Uterus (tissue), 4 donors: Measurements from ENCODE around the gene USP9X. TPM values are rescaled to one million over a fixed set of nuclear protein-coding genes. Genes with fewer than 3 reads are reported as not detected.
A peak's percentile ranks its signal among the peaks of the same experiment; 100 is the strongest.
"Not testable (repeated sequence)": the region's sequence is repeated elsewhere in the genome, so short reads cannot be mapped to it uniquely, and the experiment has no call there.

Source experiments
- DNase-seq, 2 donors: peaks; one replicate each; pipeline ENCODE4 v3.0.0-alpha.2; 2019 to 2020
- H3K27ac ChIP-seq, 2 donors: fragments of 200-600 bp; sonication (generic); 1 replicate in 1 of 2; 2 replicates in 1 of 2; pipeline ENCODE4 v1.5.1; 2016 to 2018
- H3K27me3 ChIP-seq, 2 donors: fragments of 200-600 bp; sonication (generic); one replicate each; pipeline ENCODE4 v1.5.1; 2018 to 2019; ENCODE audit warnings: control low read depth in 1 of 2
- H3K36me3 ChIP-seq, 2 donors: fragments of 200-600 bp; sonication (generic); one replicate each; pipeline ENCODE4 v1.5.1; 2019; ENCODE audit warnings: control low read depth in 1 of 2
- H3K4me1 ChIP-seq, 2 donors: fragments of 200-600 bp; sonication (generic); one replicate each; pipeline ENCODE4 v1.5.1; 2018 to 2019; ENCODE audit warnings: control low read depth in 1 of 2
- H3K4me3 ChIP-seq, 2 donors: fragments of 200-600 bp; sonication (generic); 1 replicate in 1 of 2; 2 replicates in 1 of 2; pipeline ENCODE4 v1.5.1; 2018 to 2019; ENCODE audit warnings: mild to moderate bottlenecking in 1 of 2
- H3K9me3 ChIP-seq, 2 donors: fragments of 200-600 bp; sonication (generic); one replicate each; pipeline ENCODE4 v1.5.1; 2019; ENCODE audit warnings: control low read depth in 1 of 2
- POLR2A ChIP-seq, 2 donors: fragments of 450-650 bp; IDR thresholded peaks; one replicate each; pipeline ENCODE4 v1.6.1; 2016; ENCODE audit warnings: antibody characterized with exemption in 2 of 2, mild to moderate bottlenecking in 1 of 2, moderate library complexity in 1 of 2
- intact Hi-C: fragments of 100-400 bp; cut with DNase I; formaldehyde crosslinking; loops from one replicate; pipeline ENCODE4 v1.15.1; 2023; ENCODE audit warnings: low total_unique reads
- total RNA-seq, 4 donors: library from RNA; depleted of rRNA in 3 of 4; stranded (reverse); fragments of >200 nt in 3 of 4; gene quantifications; one replicate each; pipeline versions ENCODE4 v1.1.0 to v1.2.4, GENCODE V29; 2014 to 2023
- TF ChIP-seq, protein P1 (sequence below), 4 experiments: fragments of 200-600 bp in 2 of 4; fragments of 450-650 bp in 2 of 4; sonication (generic) in 2 of 4; IDR thresholded peaks; one replicate each; pipeline ENCODE4 v1.5.1; 2016 to 2019; ENCODE audit warnings: antibody characterized with exemption in 4 of 4, mild to moderate bottlenecking in 2 of 4, moderate library complexity in 1 of 4
- donor health status: DM: yes; HTN: yes; CAD: no.

The USP9X gene
- total RNA-seq, 4 donors from 2014 or later: 32.1 to 167 (median 78.7) TPM

DNA sequence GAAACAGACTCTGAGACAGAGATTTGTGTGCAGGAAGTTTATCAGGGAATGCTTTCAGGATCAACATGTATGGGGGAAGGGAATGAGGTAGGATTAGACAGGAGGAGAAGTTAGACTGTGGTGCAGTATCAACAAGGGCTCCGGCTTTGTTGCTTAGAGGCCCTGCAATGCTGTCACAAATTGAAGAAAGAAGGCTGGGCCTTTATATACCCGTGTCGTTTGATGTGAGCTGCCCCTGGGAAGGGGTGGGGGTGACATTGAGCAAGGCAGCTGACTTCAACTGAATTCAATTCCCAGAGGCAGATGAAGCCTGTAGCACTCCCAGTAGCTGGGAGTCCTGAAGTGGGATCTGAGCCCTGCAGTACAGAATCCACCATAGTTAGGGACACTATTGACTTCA is 29.5 kb upstream of the USP9X start:
- no peak for DNase-seq
- Histone ChIP-seq H3K27me3 (peaks cover 0 to 9% of the 10 kb centered on the region in 2 donors), H3K27ac (no peak overlapping the region), H3K9me3 (no peaks in the 10 kb centered on the region), H3K4me3 (no peak overlapping the region), H3K36me3 (no peaks in the 10 kb centered on the region), H3K4me1 (no peaks in the 10 kb centered on the region)
- TF ChIP-seq, protein P1, sequence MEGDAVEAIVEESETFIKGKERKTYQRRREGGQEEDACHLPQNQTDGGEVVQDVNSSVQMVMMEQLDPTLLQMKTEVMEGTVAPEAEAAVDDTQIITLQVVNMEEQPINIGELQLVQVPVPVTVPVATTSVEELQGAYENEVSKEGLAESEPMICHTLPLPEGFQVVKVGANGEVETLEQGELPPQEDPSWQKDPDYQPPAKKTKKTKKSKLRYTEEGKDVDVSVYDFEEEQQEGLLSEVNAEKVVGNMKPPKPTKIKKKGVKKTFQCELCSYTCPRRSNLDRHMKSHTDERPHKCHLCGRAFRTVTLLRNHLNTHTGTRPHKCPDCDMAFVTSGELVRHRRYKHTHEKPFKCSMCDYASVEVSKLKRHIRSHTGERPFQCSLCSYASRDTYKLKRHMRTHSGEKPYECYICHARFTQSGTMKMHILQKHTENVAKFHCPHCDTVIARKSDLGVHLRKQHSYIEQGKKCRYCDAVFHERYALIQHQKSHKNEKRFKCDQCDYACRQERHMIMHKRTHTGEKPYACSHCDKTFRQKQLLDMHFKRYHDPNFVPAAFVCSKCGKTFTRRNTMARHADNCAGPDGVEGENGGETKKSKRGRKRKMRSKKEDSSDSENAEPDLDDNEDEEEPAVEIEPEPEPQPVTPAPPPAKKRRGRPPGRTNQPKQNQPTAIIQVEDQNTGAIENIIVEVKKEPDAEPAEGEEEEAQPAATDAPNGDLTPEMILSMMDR (IDR thresholded peaks at IDR 0.05): no peak
- TF ChIP-seq POLR2A (IDR thresholded peaks at IDR 0.05): no peak
- intact Hi-C loops: no loop called here

DNA sequence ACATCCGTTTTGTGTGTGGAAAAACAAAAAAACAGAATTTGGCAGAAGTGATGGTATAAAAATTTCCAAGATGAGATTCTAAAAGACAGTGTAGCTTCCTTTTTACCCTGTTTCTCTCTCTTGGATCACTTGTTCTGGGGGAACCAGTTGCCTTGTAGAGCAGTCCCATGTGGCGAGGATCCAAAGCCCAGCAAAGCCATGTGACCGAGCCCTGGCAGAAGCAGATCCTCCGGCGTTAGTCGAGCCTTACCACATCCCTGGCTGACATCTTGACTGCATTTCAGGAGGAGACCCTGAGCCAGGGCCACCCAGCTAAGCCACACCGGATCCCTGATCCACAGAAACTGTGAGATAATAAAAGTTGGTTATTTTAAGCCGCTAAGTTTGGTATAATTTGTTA is 22.0 kb upstream of the USP9X start:
- intact Hi-C loops, H3K4me3 ChIP-seq, H3K27me3 ChIP-seq, H3K4me1 ChIP-seq, H3K27ac ChIP-seq, H3K36me3 ChIP-seq, H3K9me3 ChIP-seq: not testable (repeated sequence)
- DNase-seq: peak in 1 of 2 donors; percentile 49

DNA sequence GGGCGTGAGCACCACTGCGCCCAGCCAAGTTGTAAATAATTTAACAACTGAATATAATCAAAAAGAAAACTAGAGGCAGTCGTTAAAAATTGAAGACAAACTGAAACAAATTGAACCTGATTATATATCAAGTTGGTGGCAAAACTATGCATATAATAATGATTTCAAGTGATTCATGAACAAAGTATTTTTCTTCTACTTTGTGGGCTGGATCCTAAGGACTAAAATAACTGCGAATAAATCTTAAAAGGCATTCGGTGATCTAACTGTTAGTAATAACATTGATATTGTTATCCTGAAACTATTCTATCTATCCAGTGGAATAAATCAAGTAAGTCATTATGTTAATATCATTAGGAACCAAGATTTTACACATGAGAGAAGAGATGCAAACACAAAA is 21.2 kb upstream of the USP9X start:
- Histone ChIP-seq H3K4me3 (no peak overlapping the region), H3K27ac (no peak overlapping the region), H3K9me3 (no peaks in the 10 kb centered on the region), H3K27me3 (no peaks in the 10 kb centered on the region), H3K36me3 (no peaks in the 10 kb centered on the region), H3K4me1 (no peaks in the 10 kb centered on the region)
- intact Hi-C loops: no loop called here
- DNase-seq: no peak
- TF ChIP-seq, protein P1 (IDR thresholded peaks at IDR 0.05): no peak
- TF ChIP-seq POLR2A (IDR thresholded peaks at IDR 0.05): no peak

DNA sequence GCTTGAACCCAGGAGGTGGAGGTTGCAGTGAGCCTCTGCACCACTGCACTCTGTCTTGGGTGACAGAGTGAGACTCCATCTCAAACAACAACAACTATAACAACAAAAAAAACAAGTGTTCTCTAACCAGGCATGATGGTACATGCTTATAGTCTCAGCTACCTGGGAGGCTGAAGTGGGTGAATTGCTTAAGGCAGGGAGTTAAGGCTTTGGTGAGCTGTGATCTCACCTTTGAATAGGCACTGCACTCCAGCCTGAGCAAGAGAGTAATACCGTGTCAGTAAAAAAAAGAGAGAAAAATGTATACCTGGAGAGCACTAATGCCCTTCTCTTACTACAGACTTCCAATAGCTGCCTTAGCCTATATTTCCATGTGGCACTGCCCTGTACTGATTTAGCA is 18.9 kb upstream of the USP9X start:
- H3K4me3 ChIP-seq: no peak overlapping the region
- no peaks in the 10 kb centered on the region for H3K27me3 ChIP-seq
- no peak overlapping the region for H3K27ac ChIP-seq
- no peaks in the 10 kb centered on the region for H3K4me1 ChIP-seq
- intact Hi-C loops: no loop called here
- TF ChIP-seq, protein P1 (IDR thresholded peaks at IDR 0.05): no peak
- no peak for TF ChIP-seq POLR2A (IDR thresholded peaks at IDR 0.05)
- no peaks in the 10 kb centered on the region for H3K9me3 ChIP-seq
- no peaks in the 10 kb centered on the region for H3K36me3 ChIP-seq
- DNase-seq: no peak

DNA sequence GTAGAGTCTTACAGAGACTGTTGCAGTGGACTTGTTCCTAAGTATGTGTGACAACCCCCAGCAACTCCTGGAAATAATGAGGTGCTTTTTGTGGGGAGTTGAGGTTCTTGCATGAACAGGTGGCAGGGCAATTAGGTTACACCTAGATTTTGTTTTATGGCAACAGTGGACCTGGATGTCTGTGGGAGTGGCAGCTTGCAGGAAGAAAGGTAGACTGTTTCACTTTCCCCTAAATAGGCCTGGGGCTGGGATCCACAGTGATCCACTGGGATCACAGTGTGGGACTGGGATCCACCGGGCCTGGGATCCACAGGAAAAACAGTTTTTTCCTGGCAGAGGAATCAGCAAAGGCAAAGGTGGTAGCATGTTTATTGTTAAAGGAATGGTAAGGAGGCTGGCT is 18.3 kb upstream of the USP9X start:
- no peak for DNase-seq
- Histone ChIP-seq H3K9me3 (no peaks in the 10 kb centered on the region), H3K27ac (no peak overlapping the region), H3K4me3 (no peak overlapping the region), H3K36me3 (no peaks in the 10 kb centered on the region), H3K4me1 (no peaks in the 10 kb centered on the region), H3K27me3 (peaks cover 0 to 3% of the 10 kb centered on the region in 2 donors)
- intact Hi-C loops: no loop called here
- TF ChIP-seq, protein P1 (IDR thresholded peaks at IDR 0.05): no peak
- TF ChIP-seq POLR2A (IDR thresholded peaks at IDR 0.05): no peak

DNA sequence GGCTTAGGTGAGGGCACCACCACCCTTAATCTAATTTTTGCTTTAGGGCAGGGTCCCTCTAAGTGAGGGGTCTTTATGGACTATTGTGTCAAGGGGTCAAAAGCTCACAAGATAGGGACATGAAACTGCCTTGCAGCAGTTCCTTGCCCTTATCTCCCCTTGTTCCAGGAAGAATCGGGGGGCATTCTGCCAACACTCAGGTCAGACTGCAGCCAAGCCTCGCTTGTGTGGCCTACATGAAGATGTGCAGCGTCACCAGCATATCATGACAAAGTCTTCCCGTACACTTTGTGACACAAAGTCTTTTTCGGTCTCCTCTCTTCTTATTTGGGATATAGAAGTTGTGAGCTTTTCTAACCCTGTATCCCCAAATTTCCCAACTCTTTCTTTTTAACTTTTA is 17.5 kb upstream of the USP9X start:
- H3K36me3 ChIP-seq: no peaks in the 10 kb centered on the region
- H3K4me3 ChIP-seq: no peak overlapping the region
- H3K27ac ChIP-seq: no peak overlapping the region
- intact Hi-C loops: no loop called here
- no peak for DNase-seq
- H3K9me3 ChIP-seq: no peaks in the 10 kb centered on the region
- peaks cover 0 to 7% of the 10 kb centered on the region in 2 donors for H3K27me3 ChIP-seq
- H3K4me1 ChIP-seq: no peaks in the 10 kb centered on the region
- TF ChIP-seq, protein P1 (IDR thresholded peaks at IDR 0.05): no peak
- TF ChIP-seq POLR2A (IDR thresholded peaks at IDR 0.05): no peak
